ENCODE measurements around the gene RGS3. TPM values are rescaled to one million over a fixed set of nuclear protein-coding genes. Genes with fewer than 3 reads are reported as not detected.
A peak's percentile ranks its signal among the peaks of the same experiment; 100 is the strongest.

Gene RGS3
- total and polyA plus RNA-seq, 12 donors, result 65.4 to 201 (median 132) TPM

- TF ChIP-seq CTCF (IDR thresholded peaks at IDR 0.05), result no peak
- intact Hi-C loops (cut with DNase I), result no loop called here
- no peak overlapping the region for H3K4me3 ChIP-seq
- peak overlapping the region in 3 of 10 donors; percentile 79 to 98 (median 81) for H3K27ac ChIP-seq
- WGBS, 2 donors, result 79 to 84% methylated on average over 6 of the region's 6 CpGs
- ATAC-seq (no peak), DNase-seq (no peak)
- peaks cover 20 to 94% (median 83%) of the 10 kb centered on the region in 9 donors for H3K4me1 ChIP-seq
- H3K36me3 ChIP-seq, result no peaks in the 10 kb centered on the region
- no peaks in the 10 kb centered on the region for H3K27me3 ChIP-seq
- no peaks in the 10 kb centered on the region for H3K9me3 ChIP-seq
Measured at GRCh38 chr9:113617550-113617949, 154.0 kb downstream of the RGS3 start.

- peaks cover 19 to 95% (median 87%) of the 10 kb centered on the region in 9 donors for H3K4me1 ChIP-seq
Measured at GRCh38 chr9:113618836-113619490, 155.4 kb downstream of the RGS3 start.

GRCh38 chr9:113619491-113620376 is 156.2 kb downstream of the RGS3 start:
- DNase-seq (no peak), ATAC-seq (no peak)
- Histone ChIP-seq H3K4me3 (peak overlapping the region in 4 of 10 donors; percentile 0 to 31 (median 16)), H3K4me1 (peaks cover 19 to 88% (median 79%) of the 10 kb centered on the region in 9 donors), H3K27ac (peak overlapping the region; percentile 36 to 98 (median 90)), H3K9me3 (no peaks in the 10 kb centered on the region), H3K27me3 (no peaks in the 10 kb centered on the region), H3K36me3 (no peaks in the 10 kb centered on the region)
- intact Hi-C loops (cut with DNase I), result loop anchor here in 2 of 10 donors (2.0 kb wide), 2 partner anchors 25 to 35 kb away; no protein-coding TSS in a partner anchor
- no peak for TF ChIP-seq CTCF (IDR thresholded peaks at IDR 0.05)
- WGBS, 2 donors, result 55 to 57% methylated on average over 12 of the region's 12 CpGs

More at GRCh38 chr9:113618836-113619490, 155.4 kb downstream of the RGS3 start:
- no peaks in the 10 kb centered on the region for H3K36me3 ChIP-seq
- no peak for ATAC-seq
- no peak for DNase-seq
- WGBS, 2 donors, result 65 to 67% methylated on average over 7 of the region's 7 CpGs
- no peak overlapping the region for H3K4me3 ChIP-seq
- no peak for TF ChIP-seq CTCF (IDR thresholded peaks at IDR 0.05)
- intact Hi-C loops (cut with DNase I), result no loop called here
- H3K27me3 ChIP-seq, result no peaks in the 10 kb centered on the region
- peak overlapping the region in 6 of 10 donors; percentile 85 to 98 (median 91) for H3K27ac ChIP-seq
- no peaks in the 10 kb centered on the region for H3K9me3 ChIP-seq
